GM21381 (cell line): ENCODE results near the gene EPHA2.
"Not testable (repeated sequence)": the region's sequence is repeated elsewhere in the genome, so short reads cannot be mapped to it uniquely, and the experiment has no call there.

Experiments used
- ATAC-seq: cut with Tn5 transposase; IDR thresholded peaks from one replicate; pipeline ENCODE4 v1.9.1; 2021; ENCODE audit warnings: mild to moderate bottlenecking, moderate library complexity; ENCODE audit not compliant: unreplicated experiment

The EPHA2 gene

GRCh38 chr1:16168622-16169360, 12.9 kb upstream of the EPHA2 start:
- no peak for ATAC-seq

GRCh38 chr1:16168144-16168495, 12.3 kb upstream of the EPHA2 start:
- not testable (repeated sequence) for ATAC-seq

- no peak for ATAC-seq
Measured at GRCh38 chr1:16167331-16168143, 11.7 kb upstream of the EPHA2 start.

- no peak for ATAC-seq
Measured at GRCh38 chr1:16166117-16166516, 10.2 kb upstream of the EPHA2 start.

GRCh38 chr1:16165548-16165947, 9.7 kb upstream of the EPHA2 start:
- ATAC-seq = no peak

GRCh38 chr1:16165073-16165364, 9.2 kb upstream of the EPHA2 start:
- no peak for ATAC-seq

GRCh38 chr1:16164213-16165072, 8.6 kb upstream of the EPHA2 start:
- no peak for ATAC-seq

GRCh38 chr1:16163608-16164212, 7.8 kb upstream of the EPHA2 start:
- not testable (repeated sequence) for ATAC-seq

- no peak for ATAC-seq
Measured at GRCh38 chr1:16162163-16162822, 6.4 kb upstream of the EPHA2 start.

GRCh38 chr1:16161717-16162116, 5.8 kb upstream of the EPHA2 start:
- ATAC-seq = no peak

- no peak for ATAC-seq
Measured at GRCh38 chr1:16158993-16159831, 3.3 kb upstream of the EPHA2 start.

- no peak for ATAC-seq
Measured at GRCh38 chr1:16158025-16158424, 2.2 kb upstream of the EPHA2 start.

GRCh38 chr1:16156848-16157495, 1.1 kb upstream of the EPHA2 start:
- ATAC-seq = no peak

- no peak for ATAC-seq
Measured at GRCh38 chr1:16153999-16154673, 1.7 kb downstream of the EPHA2 start.

- no peak for ATAC-seq
Measured at GRCh38 chr1:16153096-16153998, 2.5 kb downstream of the EPHA2 start.

GRCh38 chr1:16152481-16153087, 3.3 kb downstream of the EPHA2 start:
- ATAC-seq = no peak

GRCh38 chr1:16151995-16152384, 3.9 kb downstream of the EPHA2 start:
- ATAC-seq = no peak
